DMS114 treated with DMSO at 0.1 percent for 48 hours (cell line): Measurements from ENCODE around the gene PHF10.
"Not testable (repeated sequence)": the region's sequence is repeated elsewhere in the genome, so short reads cannot be mapped to it uniquely, and the experiment has no call there.

Experiments used
- DNase-seq: peaks from one replicate; lab custom pipeline; 2025; ENCODE audit not compliant: unreplicated experiment; lab: John Stamatoyannopoulos, UW

The PHF10 gene

DNA sequence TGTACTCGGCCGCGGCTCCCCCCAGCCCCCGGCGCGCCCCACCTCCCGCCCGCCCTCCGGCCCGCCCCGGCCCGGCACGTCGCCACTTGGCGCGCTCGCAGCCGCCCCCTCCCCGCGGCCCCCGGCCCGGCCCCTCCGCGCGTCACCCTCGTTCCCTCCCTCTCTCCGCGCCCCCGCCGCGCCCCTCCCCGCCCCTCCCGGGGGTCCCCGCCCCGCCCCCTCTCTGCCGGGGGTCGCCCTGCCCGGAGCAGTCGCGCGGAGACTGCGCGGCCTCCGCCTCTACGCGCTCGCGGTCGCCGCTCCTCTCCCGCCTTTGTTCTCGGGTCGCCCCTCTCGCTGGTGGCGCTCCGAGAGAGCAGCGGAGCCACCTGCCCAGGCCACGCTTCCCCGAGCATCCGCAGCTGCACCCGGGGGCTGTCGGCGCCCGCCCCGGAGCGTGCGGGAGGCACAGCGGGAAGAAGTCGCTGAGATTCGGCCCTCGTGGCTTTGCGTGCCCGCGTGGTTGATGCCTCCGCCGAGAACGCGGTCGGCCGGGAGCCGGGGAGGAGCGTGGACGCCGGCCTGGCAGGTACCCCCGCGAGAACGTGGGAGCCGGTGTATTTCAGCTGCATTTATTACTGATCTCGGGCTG lies at the start of gene PHF10:
TSS of gene PHF10 (minus strand) at position 7 of the 631 bp plus-strand sequence. CDS start 569 bp downstream, outside the sequence.
- DNase-seq: no peak

- no peak for DNase-seq
Observed at GRCh38 chr6:169766921-169767736, 42.8 kb upstream of the PHF10 start.

GRCh38 chr6:169766232-169766631 lies 41.9 kb upstream of the PHF10 start:
- no peak for DNase-seq

DNA sequence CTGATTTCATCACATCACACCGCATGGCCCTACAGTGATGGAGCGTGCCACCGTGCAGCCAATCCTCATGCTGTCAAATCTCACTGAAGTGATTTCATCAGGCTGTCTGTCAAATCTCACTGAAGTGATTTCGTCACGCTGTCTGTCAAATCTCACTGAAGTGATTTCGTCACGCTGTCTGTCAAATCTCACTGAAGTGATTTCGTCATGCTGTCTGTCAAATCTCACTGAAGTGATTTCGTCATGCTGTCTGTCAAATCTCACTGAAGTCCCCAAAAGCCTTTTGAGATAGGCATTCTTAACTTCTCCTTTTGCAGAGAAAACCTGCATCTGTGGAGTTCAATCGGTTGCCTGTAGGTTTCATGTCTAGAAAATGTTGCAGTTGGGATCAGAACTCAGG lies 41.5 kb upstream of the PHF10 start:
- DNase-seq: not testable (repeated sequence)

GRCh38 chr6:169763881-169764280 lies 39.6 kb upstream of the PHF10 start:
- DNase-seq: no peak

- no peak for DNase-seq
Observed at GRCh38 chr6:169763308-169763707, 39.0 kb upstream of the PHF10 start.

DNA sequence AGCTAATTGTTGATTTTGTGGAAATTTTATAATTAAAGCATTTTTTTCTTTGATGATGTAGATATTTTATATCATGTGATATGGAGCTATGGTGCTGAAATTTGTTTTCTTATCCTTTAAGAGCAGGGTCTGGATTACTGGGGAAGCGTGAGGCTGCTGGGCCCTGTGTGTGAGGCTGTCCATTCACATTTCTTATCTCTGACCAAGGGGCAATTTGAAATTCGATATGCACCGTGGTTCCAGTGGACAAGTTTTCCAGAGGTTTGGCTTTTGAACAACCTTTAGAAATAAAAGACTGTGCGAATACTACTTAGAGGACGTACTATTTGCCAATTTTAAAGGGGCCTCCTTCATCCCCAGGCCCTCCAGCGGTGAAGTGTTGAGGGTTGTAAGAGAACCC lies 30.9 kb upstream of the PHF10 start:
- no peak for DNase-seq

- DNase-seq: no peak
Observed at GRCh38 chr6:169752074-169752623, 27.8 kb upstream of the PHF10 start.

DNA sequence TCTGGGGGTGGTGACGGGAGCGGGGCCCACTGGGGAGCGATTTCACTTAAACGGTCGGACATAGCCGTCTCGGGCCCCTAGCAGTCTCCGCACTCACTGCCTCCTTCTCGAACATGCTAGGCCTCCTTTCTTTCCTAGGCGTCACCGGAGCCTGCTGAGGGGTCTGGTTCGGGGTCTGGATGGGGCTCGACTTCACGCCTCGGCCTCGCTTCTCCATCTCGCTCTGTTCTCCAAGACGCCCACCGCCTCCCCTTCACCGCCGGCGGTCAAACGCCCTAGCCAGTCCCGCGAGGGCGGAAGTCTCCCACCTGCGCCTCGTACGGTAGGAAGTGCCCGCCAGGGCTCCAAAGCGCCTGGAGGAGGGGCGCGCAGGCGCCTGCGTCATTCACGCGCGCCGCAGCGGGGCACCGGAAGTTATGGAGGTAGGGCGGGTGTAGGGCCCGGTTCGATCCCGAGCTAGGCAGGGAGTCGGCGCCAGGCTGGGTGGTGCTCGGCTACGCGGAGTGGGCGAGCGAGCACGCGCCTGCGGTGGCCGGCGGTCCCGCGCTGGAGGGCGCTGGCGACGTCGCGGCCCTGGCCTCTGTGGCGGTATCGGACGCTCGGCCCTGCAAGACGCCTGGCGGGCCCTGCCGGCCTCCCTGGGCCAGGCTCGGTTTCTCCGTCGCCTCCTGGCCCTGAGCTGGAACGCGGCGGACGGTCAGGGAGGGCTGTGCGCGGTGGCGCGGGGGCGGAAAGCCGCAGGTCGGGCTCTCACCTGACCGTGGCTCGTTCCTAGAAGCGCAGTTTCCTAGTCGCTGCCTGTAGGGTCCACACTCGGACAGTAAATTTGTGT lies 27.2 kb upstream of the PHF10 start, which contains the start of the genes DYNLT2 and ERMARD:
TSS of gene DYNLT2 (minus strand) at position 331 of the 832 bp plus-strand sequence. CDS start at position 217, 114 bp downstream.
TSS of gene ERMARD (plus strand) at position 381 of the 832 bp plus-strand sequence. CDS start at position 417, 36 bp downstream.
- DNase-seq: peak; percentile 64

- no peak for DNase-seq
Observed at GRCh38 chr6:169746556-169746955, 22.3 kb upstream of the PHF10 start.

DNA sequence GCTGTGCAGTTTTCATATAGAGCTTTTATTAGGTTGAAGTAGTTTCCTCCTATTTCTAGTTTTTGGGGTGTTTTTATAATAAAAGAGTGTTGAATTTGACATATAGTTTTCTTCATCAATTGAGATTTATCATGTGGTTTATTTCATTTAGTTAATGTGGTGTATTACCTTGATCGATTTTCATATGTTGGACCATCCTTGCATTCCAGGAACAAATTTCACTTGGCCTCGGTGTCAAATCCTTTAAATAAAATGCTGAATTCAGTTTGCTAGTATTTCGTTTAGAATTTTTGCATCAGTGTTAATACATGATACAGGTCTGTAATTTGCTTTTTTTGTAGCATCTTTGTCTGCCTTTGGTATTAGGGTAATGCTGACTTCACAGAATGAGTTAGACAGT lies 21.1 kb upstream of the PHF10 start:
- DNase-seq: no peak

- DNase-seq: no peak
Observed at GRCh38 chr6:169741344-169741743, 17.0 kb upstream of the PHF10 start.

- DNase-seq: no peak
Observed at GRCh38 chr6:169738976-169739529, 14.8 kb upstream of the PHF10 start.

DNA sequence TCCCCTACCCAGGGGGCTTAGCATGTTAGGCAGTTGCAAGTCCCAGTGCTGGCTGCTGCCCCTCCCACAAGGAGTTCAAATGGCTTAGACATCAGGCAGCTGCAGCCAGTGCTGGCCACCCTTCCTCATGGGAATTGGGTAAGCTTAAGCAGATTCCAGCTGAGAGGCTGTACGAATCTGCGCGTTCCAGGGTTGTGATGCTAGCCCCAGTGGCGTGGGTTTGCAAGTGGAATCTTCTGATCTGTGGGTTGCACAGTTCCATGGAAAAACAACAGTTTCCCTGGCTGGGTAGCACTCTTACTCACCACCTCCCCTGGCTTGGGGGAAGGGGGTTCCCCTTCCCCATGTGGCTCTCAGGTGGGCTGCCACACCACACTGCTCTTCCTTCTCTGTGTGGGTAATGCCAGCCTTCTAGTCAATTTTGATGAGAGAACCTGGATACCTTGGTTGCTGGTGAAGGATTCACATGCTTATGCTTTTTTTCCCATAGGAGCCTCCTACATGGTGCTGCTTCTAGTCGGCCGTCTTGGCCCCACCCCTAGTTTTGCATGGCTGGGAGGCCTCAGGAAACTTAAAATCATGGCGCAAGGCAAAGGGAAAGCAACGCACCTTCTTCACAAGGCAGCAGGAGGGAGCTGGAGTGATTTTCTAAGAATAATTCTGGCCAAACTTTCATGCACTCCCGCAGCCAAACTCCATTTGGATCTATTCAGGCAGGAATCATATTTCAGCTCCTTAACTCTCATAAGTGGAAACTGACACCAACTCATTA lies 14.1 kb upstream of the PHF10 start:
- no peak for DNase-seq

- DNase-seq: no peak
Observed at GRCh38 chr6:169729961-169730360, 5.7 kb upstream of the PHF10 start.

DNA sequence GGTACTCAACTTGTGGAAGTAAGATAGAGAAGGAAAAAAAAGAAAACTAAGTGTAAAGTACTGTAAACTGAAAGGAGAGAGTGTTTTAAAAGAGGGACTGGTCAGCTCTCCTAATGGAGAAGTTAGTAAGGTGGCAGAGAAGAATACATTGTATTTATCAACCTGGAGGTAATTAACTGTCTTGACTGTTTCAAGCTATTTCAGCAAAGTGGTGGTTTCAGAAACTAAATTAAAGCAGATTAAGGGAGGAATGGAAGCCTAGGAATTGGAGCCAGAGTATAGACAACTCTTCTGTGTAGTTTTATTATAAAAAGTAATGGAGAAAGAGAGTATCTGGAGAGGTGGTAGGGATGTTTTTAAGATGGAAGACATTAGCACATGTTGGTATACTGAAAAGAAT lies 2.7 kb upstream of the PHF10 start:
- no peak for DNase-seq

DNA sequence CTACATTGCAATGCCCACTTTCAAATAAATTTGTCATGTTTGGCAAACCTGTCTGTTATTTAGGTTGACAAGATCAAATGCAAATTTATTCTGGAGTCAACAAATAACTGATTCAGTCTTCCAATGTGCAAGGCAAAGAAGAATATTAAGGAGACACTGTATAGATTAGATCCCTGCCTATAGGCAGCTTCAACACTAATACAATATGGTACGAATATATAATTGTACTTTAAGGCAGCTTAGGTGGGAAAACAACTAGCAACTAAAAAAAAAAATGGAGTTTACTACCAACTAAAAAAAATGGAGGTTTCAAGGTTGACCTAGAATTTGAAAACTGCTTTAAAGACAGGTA lies 1.7 kb upstream of the PHF10 start:
- no peak for DNase-seq

DNA sequence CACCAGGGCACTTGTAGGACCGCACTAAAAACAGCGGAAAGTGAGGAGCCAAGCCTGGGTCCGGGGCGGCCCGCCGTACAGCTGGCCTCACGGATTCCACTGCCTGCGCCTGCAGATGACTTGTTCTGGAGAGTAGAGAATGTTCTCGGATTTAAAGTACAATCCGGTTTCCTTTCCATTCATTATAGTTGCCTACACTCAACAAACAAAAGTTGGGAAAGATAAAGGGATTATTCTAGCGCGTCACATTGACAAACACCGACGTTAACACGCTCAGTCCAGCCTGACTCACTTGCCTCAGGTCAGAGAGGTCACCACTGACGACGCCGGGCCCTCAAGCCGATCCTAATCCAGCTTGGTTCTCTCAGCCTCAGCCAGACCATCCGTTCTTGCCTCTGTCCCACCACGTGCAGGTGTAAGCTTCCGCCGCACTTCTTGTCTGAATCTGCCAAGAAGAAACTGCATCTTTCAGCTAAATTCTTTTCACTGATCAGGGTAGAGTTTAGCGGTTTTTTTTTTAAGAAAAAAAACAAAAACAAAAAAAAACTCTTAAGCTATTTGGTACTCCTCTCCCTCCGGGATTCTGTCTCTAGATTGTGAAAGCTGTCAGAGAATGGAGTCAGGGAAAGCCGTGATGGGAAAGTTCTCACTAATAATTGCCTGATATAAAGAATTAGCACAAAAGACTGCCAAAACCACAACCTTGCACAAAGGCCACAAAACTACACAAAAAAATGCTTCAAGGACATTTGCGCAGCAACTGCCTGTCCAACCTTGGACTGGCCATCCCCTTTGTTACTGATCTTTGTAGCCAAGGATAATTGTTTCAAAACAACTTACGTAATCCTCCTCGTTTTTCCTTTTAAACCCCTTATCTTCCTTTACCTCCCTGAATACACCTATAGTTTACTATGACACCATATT lies 1.1 kb upstream of the PHF10 start:
- no peak for DNase-seq

- no peak for DNase-seq
Observed at GRCh38 chr6:169723991-169724493, 258 bp downstream of the PHF10 start.
